H1 (cell line): Measurements from ENCODE around the gene CIZ1. TPM values are rescaled to one million over a fixed set of nuclear protein-coding genes. Genes with fewer than 3 reads are reported as not detected.

Experiments
- CTCF ChIA-PET: fragments of 300-600 bp; sonication (Branson Sonifier 250); formaldehyde crosslinking; loops from one replicate; lab custom pipeline; 2021; ENCODE audit not compliant: partially characterized antibody; lab: Charles Lee
- POLR2A ChIA-PET: fragments of 300-600 bp; sonication (Branson Sonifier 250); formaldehyde crosslinking; loops from one replicate; lab custom pipeline; 2021; ENCODE audit warnings: inconsistent platforms; ENCODE audit not compliant: partially characterized antibody; lab: Charles Lee
- DNase-seq, 2 experiments: peaks; one replicate each; pipeline versions ENCODE4 v3.0.0 to v3.0.0-alpha.2; 2010 to 2022; ENCODE audit warnings: low spot score in 2 of 2, low read depth in 1 of 2, mixed read lengths in 1 of 2
- FAIRE-seq: peaks from 2 replicates; lab custom pipeline; 2011; peaks lifted over from hg19 to GRCh38; lab: Jason Lieb, UNC
- H2AFZ ChIP-seq: 2 replicates; pipeline ENCODE4 v1.8.1; 2012; ENCODE audit warnings: low read length, inconsistent platforms
- H2AK5ac ChIP-seq: 2 replicates; pipeline ENCODE4 v1.6.1; 2013; ENCODE audit warnings: low read depth, low read length
- H2BK120ac ChIP-seq: replicated peaks from 2 replicates; pipeline ENCODE3; 2013; ENCODE audit warnings: low read depth, low read length, inconsistent platforms
- H2BK12ac ChIP-seq: 2 replicates; pipeline ENCODE4 v1.6.1; 2013; ENCODE audit warnings: low read depth, low read length
- H2BK15ac ChIP-seq: 2 replicates; pipeline ENCODE4 v1.6.1; 2013; ENCODE audit warnings: low read length
- H2BK20ac ChIP-seq: 2 replicates; pipeline ENCODE4 v1.6.1; 2013; ENCODE audit warnings: low read length
- H2BK5ac ChIP-seq: 2 replicates; pipeline ENCODE4 v1.6.1; 2013; ENCODE audit warnings: low read depth, low read length
- H3K14ac ChIP-seq: 2 replicates; pipeline ENCODE4 v1.6.1; 2013; ENCODE audit warnings: inconsistent platforms; ENCODE audit not compliant: insufficient read length
- H3K18ac ChIP-seq: 2 replicates; pipeline ENCODE4 v1.6.1; 2013; ENCODE audit warnings: low read length; ENCODE audit errors: extremely low read depth
- H3K23ac ChIP-seq: 2 replicates; pipeline ENCODE4 v1.6.1; 2013; ENCODE audit warnings: inconsistent platforms; ENCODE audit not compliant: insufficient read length
- H3K23me2 ChIP-seq: 2 replicates; pipeline ENCODE4 v1.6.1; 2013; ENCODE audit warnings: low read depth, low read length
- H3K27ac ChIP-seq: 2 replicates; pipeline ENCODE4 v1.6.1; 2011; ENCODE audit warnings: low read depth, low read length, inconsistent platforms
- H3K27me3 ChIP-seq, 4 experiments: replicated peaks in 1 of 4; 1 replicate in 1 of 4; 2 replicates in 3 of 4; pipeline versions ENCODE4 v1.6.1 to v1.8.1; 2011 to 2013; ENCODE audit warnings: low read length in 3 of 4, mild to moderate bottlenecking in 3 of 4, inconsistent platforms in 2 of 4, mixed read lengths in 2 of 4, moderate library complexity in 1 of 4; ENCODE audit not compliant: control insufficient read depth in 3 of 4, insufficient read depth in 3 of 4; ENCODE audit errors: extremely low read depth in 1 of 4
- H3K36me3 ChIP-seq, 4 experiments: 2 replicates each; pipeline versions ENCODE4 v1.6.1 to v1.8.1; 2011 to 2013; ENCODE audit warnings: mild to moderate bottlenecking in 4 of 4, low read length in 3 of 4, moderate library complexity in 2 of 4, control low read depth in 1 of 4, inconsistent platforms in 1 of 4; ENCODE audit not compliant: insufficient read depth in 4 of 4, control insufficient read depth in 2 of 4
- H3K4ac ChIP-seq: replicated peaks from 2 replicates; pipeline ENCODE3; 2013; ENCODE audit warnings: low read length, low read depth, mixed read lengths, inconsistent platforms; ENCODE audit not compliant: insufficient read length
- H3K4me1 ChIP-seq, 4 experiments: replicated peaks in 1 of 4; 1 replicate in 1 of 4; 2 replicates in 3 of 4; pipeline versions ENCODE4 v1.6.1 to v1.8.1; 2011 to 2013; ENCODE audit warnings: low read length in 3 of 4, inconsistent platforms in 2 of 4, mixed read lengths in 1 of 4; ENCODE audit not compliant: insufficient read depth in 4 of 4, control insufficient read depth in 3 of 4
- H3K4me2 ChIP-seq, 2 experiments: 2 replicates each; pipeline versions ENCODE4 v1.6.1 to v1.8.1; 2011 to 2013; ENCODE audit warnings: low read depth in 2 of 2, low read length in 2 of 2, control low read depth in 1 of 2, inconsistent platforms in 1 of 2, mild to moderate bottlenecking in 1 of 2; ENCODE audit not compliant: insufficient read depth in 1 of 2
- H3K4me3 ChIP-seq, 4 experiments: fragments of 200-600, 300-600 bp in 1 of 4; sonication (generic), shearing (Covaris generic), sonication (Bioruptor Twin) in 1 of 4; 2 replicates each; pipeline versions ENCODE4 v1.5.1 to v1.8.1; 2011 to 2016; ENCODE audit warnings: low read length in 4 of 4, low read depth in 3 of 4, control low read depth in 2 of 4, inconsistent platforms in 2 of 4, mild to moderate bottlenecking in 2 of 4, mixed read lengths in 1 of 4, moderate library complexity in 1 of 4; ENCODE audit not compliant: insufficient read depth in 2 of 4; ENCODE audit errors: extremely low read depth in 1 of 4
- H3K56ac ChIP-seq: replicated peaks from 2 replicates; pipeline ENCODE3; 2013; ENCODE audit warnings: low read depth, mild to moderate bottlenecking, mixed read lengths, low read length, inconsistent platforms; ENCODE audit not compliant: insufficient read length
- H3K79me1 ChIP-seq: 2 replicates; pipeline ENCODE4 v1.6.1; 2013; ENCODE audit warnings: low read depth, low read length, control low read depth
- H3K79me2 ChIP-seq, 2 experiments: 2 replicates each; pipeline versions ENCODE4 v1.6.1 to v1.8.1; 2012 to 2013; ENCODE audit warnings: low read length in 2 of 2, mild to moderate bottlenecking in 2 of 2, inconsistent platforms in 1 of 2; ENCODE audit not compliant: insufficient read depth in 2 of 2, control insufficient read depth in 1 of 2
- H3K9ac ChIP-seq, 4 experiments: replicated peaks in 1 of 4; 1 replicate in 1 of 4; 2 replicates in 3 of 4; pipeline versions ENCODE4 v1.6.1 to v1.8.1; 2011 to 2013; ENCODE audit warnings: low read depth in 3 of 4, low read length in 3 of 4, control low read depth in 2 of 4, mild to moderate bottlenecking in 2 of 4, moderate library complexity in 2 of 4, inconsistent platforms in 1 of 4; ENCODE audit errors: extremely low read depth in 1 of 4
- H3K9me3 ChIP-seq, 2 experiments: 2 replicates each; pipeline versions ENCODE4 v1.6.1 to v1.8.1; 2012 to 2013; ENCODE audit warnings: mild to moderate bottlenecking in 2 of 2, moderate library complexity in 2 of 2, control low read depth in 1 of 2, inconsistent platforms in 1 of 2, low read depth in 1 of 2, low read length in 1 of 2, mixed read lengths in 1 of 2; ENCODE audit not compliant: insufficient read depth in 2 of 2
- H4K20me1 ChIP-seq, 2 experiments: replicated peaks in 1 of 2; 2 replicates each; pipeline versions ENCODE3 to v1.8.1; 2011 to 2013; ENCODE audit warnings: inconsistent platforms in 2 of 2, low read length in 2 of 2, mild to moderate bottlenecking in 1 of 2; ENCODE audit not compliant: insufficient read depth in 2 of 2, control insufficient read depth in 1 of 2
- H4K5ac ChIP-seq: 2 replicates; pipeline ENCODE4 v1.6.1; 2013; ENCODE audit warnings: low read length, low read depth, mixed read lengths, inconsistent platforms; ENCODE audit not compliant: insufficient read length
- H4K8ac ChIP-seq: 2 replicates; pipeline ENCODE4 v1.8.0; 2013; ENCODE audit warnings: mild to moderate bottlenecking, moderate library complexity, low read length, inconsistent platforms; ENCODE audit not compliant: insufficient read depth; ENCODE audit errors: extremely low read depth
- H4K91ac ChIP-seq: replicated peaks from 2 replicates; pipeline ENCODE3; 2013; ENCODE audit warnings: low read length, mixed read lengths, inconsistent platforms; ENCODE audit not compliant: insufficient read length
- CBX8 ChIP-seq: fragments of 300-800, 300-1000 bp; sonication (generic); IDR thresholded peaks from 2 replicates; pipeline ENCODE4 v1.7.1; 2016; ENCODE audit warnings: low read depth, low read length, borderline replicate concordance
- WGBS, 2 experiments: shearing (Covaris generic) in 1 of 2; methylation state at CpG; one replicate each; pipeline versions ENCODE4 v1.1.6 to v1.1.7; 2013 to 2015; ENCODE audit warnings: low lambda C conversion rate in 2 of 2, mixed read lengths in 2 of 2, inconsistent platforms in 1 of 2, low coverage in 1 of 2, missing lambda C conversion rate in 1 of 2; ENCODE audit not compliant: insufficient replicate concordance in 2 of 2, insufficient coverage in 1 of 2, insufficient read length in 1 of 2; ENCODE audit errors: extremely low coverage in 1 of 2, missing lambda C conversion rate in 1 of 2; 5-methylcytosine and 5-hydroxymethylcytosine counted together
- polyA plus RNA-seq, 7 experiments: library from polyadenylated mRNA; depleted of rRNA in 3 of 7; stranded (reverse) in 5 of 7; unstranded in 2 of 7; fragments of >200 nt in 5 of 7; fragments of 200-250 nt in 2 of 7; gene quantifications; 1 replicate in 5 of 7; 2 replicates in 1 of 7; 4 replicates in 1 of 7; pipeline versions ENCODE4 v1.2.1 to v1.2.3, GENCODE V29; 2011 to 2013; ENCODE audit warnings: missing spikeins in 2 of 7, mixed read lengths in 2 of 7
- total RNA-seq: library from RNA; stranded (reverse); fragmentation: NEBNext Ultra II Directional; extraction: Animal tissue kit (Norgen Biotek cat#: 25700); gene quantifications from 2 replicates; pipeline ENCODE4 v1.2.1, GENCODE V29; 2021

The CIZ1 gene
- total and polyA plus RNA-seq, 2 of the 8 experiments (the other 6 are each of a cell fraction or from before 2014, with no cell fraction given): 66.0 to 107 TPM

DNA sequence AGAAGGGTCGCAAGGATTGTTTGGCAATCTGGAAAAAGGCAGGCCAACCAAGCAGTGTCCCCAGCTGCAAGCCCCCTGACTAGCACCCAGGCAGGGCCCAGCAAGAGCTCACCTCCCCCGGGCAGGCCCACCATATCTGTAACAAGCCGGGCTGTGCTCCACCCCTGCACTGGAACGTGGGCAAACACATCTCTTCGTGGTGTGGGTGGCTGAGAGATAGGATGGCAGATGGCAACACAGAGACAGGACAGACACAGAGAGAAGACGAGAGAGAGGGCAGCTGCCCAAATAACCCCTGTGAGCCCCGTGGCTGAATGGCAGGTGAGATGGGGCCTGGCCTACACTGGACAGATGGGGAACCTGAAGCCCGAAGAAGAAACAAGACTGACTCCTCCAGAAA lies 21.9 kb downstream of the CIZ1 start:
- Histone ChIP-seq H2BK5ac (no peak overlapping the region), H2AK5ac (no peak overlapping the region), H3K79me2 (no peaks in the 10 kb centered on the region), H3K9ac (no peak overlapping the region), H3K4me3 (no peak overlapping the region), H4K5ac (no peak overlapping the region), H3K4me1 (peaks cover 0 to 2% (median 0%) of the 10 kb centered on the region in 4 experiments; a peak in 1 of 7 replicates), H3K56ac (no peak overlapping the region), H3K18ac (no peak overlapping the region), H2AFZ (no peak overlapping the region), H3K4ac (no peak overlapping the region), H3K23ac (no peak overlapping the region), H2BK12ac (no peak overlapping the region), H2BK120ac (no peak overlapping the region), H3K79me1 (no peaks in the 10 kb centered on the region), H4K20me1 (peaks cover 3% of the 10 kb centered on the region in 2 experiments), H3K4me2 (no peak overlapping the region), H3K9me3 (no peaks in the 10 kb centered on the region), H3K23me2 (no peaks in the 10 kb centered on the region), H3K14ac (no peak overlapping the region), H3K27ac (no peak overlapping the region), H3K36me3 (peaks cover 3 to 48% (median 18%) of the 10 kb centered on the region in 4 experiments), H4K8ac (no peak overlapping the region), H3K27me3 (no peaks in the 10 kb centered on the region), H2BK20ac (no peak overlapping the region), H4K91ac (no peak overlapping the region), H2BK15ac (no peak overlapping the region)
- WGBS, 2 experiments: 94% methylated on average over 8 of the region's 8 CpGs; no CpG with 5 or more reads in 1 of the 2 experiments
- CTCF ChIA-PET: interaction anchor here (1.0 to 1.9 kb wide), 3 partner anchors 9 to 21 kb away, joined by 4 to 8 read pairs (median 4); no protein-coding TSS in a partner anchor
- TF ChIP-seq CBX8: no peak
- POLR2A ChIA-PET: interaction anchor here (0.9 to 1.5 kb wide), 6 partner anchors 9 to 67 kb away, joined by 3 to 4 read pairs (median 4); no protein-coding TSS in a partner anchor
- no peak for FAIRE-seq
- no peak for DNase-seq
